GM19463 (cell line): ENCODE measurements around the gene ARHGAP29.

Experiments
- ATAC-seq: cut with Tn5 transposase; IDR thresholded peaks from one replicate; pipeline ENCODE4 v1.9.1; 2021; ENCODE audit warnings: mild to moderate bottlenecking, moderate library complexity; ENCODE audit not compliant: unreplicated experiment

ARHGAP29 gene

GRCh38 chr1:94125551-94126514 lies 111.6 kb downstream of the ARHGAP29 start:
- no peak for ATAC-seq

- ATAC-seq, result no peak
Measured at GRCh38 chr1:94124538-94124937, 112.8 kb downstream of the ARHGAP29 start.

GRCh38 chr1:94122201-94122970 lies 115.0 kb downstream of the ARHGAP29 start:
- ATAC-seq, result no peak
